Stimulated activated CD8-positive, alpha-beta memory T cell treated with anti-CD3 and anti-CD28 coated beads, Interleukin-2, amount 100 ng/mL, for 48 hours (primary cell): Measurements from ENCODE around the gene SMPD3.

ENCODE experiments used
- DNase-seq, 2 donors: peaks; one replicate each; pipeline ENCODE4 v3.0.0-alpha.2; 2020; ENCODE audit warnings: low read depth in 2 of 2

SMPD3 gene

DNA sequence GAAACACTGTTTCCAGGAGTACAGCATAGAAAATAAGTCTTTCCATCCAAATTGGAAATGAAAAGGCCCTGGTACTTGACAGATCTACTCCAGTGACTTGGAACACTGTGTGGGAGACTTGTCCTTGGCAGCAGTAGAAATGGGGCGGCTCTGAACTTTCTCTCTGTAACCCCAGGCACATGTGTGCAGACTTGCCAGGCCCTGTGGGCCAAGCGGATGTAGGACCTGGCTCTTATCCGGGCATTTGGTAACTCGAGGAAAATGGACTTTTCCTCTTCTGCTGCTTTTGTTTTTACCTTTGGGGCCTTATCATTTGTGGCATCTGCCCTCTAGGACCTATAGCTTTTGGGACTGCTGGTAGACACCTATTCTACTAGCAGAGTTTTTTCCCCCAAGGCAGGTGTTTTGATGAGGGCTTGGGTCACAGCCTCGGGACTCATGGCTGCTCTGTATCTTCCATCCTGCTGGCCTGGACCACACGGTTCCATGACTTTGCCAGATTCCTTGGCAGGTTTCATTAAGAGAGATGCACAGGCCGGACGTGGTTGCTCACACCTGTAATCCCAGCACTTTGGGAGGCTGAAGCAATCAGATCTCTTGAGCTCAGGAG lies 43.5 kb downstream of the SMPD3 start:
- DNase-seq, result no peak

DNA sequence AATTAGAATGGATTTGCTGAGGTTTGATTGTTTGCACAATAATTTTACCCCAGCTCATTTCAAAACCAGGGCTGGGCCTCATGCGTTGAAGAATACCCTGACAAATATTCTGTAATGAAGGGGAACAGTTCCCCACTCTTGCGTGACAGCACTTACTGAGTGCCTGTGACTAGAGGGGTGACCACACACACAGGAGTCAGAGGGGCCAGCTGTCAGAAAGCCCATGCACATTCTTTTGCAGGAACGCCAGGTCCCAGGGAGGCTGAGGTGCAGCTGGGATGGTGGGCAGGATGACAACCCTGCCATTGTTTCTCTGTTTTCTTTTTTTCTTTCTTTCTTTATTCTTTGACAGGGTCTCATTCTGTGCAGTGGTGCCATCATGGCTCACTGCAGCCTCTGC lies 44.6 kb downstream of the SMPD3 start:
- no peak for DNase-seq

DNA sequence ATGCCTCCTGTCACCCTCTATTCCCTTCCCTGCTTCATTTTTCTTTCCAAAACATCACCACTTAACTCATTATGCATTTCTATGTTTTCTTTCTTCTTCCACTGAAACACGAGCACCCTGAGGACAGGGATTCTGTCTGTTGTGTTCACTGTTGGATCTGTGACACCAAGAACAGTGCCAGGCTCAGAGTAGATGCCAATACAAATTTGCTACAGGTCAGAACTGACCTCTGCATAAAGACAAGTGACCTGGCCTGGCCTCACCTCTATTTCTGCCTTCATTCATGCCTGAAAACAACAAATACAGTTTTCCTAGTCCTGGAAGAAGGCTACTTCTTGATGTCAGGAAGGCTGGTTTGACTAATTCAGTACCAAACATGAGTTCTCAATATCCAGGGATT lies 45.1 kb downstream of the SMPD3 start:
- DNase-seq, result no peak

- DNase-seq, result no peak
Measured at GRCh38 chr16:68402748-68403040, 45.6 kb downstream of the SMPD3 start.

- DNase-seq, result no peak
Measured at GRCh38 chr16:68401871-68402747, 46.2 kb downstream of the SMPD3 start.

- DNase-seq, result no peak
Measured at GRCh38 chr16:68400924-68401460, 47.3 kb downstream of the SMPD3 start.

DNA sequence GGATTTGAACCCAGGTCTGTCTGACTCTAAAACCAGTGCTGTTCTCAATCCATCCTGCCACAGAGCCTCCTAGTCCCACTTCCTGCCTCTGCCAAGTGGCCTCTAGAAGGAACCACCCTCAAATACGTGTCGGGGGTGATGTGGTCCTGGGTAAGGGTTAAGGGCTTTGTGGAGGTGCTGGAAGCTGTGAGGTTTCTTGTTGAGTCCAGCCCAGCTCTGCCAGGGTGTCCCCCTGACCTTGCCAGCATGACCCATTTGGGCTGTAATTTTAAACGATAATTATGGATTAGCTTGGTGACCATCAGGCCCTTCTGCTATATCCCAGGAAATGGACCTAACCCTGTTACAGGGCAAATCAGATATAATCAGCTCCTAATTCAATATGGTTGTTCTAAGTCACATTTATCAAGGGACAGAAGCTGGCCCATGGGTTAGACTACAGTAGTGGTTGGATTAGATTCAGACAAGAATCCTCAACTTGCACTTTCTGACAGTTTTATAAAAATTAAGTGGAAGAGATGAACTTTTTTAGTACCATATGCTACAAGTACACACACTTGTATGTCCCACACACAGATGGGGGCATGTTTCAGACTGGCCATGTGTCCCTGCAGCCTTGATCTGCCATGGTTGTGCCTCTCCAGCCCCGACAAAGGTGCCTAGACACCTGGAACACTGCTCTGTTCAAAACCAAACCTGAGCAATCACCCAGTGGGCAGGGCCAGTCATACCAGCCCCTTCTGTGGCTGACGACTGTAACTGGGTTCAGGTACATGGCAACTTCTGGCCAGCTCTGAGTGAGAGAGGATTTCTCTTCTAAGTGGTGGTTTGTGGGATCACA lies 48.0 kb downstream of the SMPD3 start:
- DNase-seq, result no peak

GRCh38 chr16:68399456-68399855 lies 48.9 kb downstream of the SMPD3 start:
- DNase-seq, result no peak

DNA sequence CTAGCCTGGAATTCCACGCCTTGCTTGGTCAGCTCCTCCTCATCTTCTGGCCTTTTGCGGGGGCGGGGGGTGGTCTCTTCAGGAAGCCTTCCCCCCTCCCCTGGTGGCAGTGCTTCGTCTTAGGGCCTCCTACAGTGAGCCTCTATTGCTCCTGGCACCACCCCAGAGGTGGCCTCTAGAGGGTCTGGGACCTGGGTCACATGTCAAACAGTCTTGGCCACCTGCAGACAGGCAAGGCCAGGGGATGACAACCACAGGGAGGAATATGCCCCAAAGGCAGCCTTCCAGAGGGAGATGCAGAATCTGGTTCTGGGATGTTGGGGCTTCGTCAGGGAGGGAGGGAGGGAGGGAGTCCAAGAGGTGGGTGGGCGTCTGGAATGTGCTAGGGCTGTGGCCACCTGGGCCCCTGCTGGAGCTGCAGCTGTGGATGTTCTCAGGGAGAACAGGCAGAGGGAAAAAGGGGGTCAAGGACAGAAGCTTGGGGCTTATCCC lies 50.6 kb downstream of the SMPD3 start:
- DNase-seq, result no peak

DNA sequence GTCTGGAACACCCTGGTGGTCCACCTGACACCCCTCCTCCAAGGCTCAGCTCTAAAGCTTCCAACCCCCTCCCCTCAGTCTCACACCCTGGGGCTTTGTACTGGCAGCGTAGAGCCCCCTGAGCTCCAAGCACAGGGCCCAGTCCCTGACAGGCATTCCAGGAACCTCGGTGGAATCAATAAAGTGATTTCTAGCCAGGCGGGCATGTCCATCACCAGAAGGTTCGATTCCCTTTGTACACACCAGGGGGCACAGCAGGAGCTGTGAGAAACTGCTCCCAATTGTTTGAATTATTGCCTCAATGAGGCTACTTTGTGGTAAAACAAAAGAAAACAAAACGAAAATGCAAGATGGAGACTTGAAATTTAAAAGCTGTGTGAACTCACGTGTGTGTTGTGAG lies 51.8 kb downstream of the SMPD3 start:
- DNase-seq, result no peak

DNA sequence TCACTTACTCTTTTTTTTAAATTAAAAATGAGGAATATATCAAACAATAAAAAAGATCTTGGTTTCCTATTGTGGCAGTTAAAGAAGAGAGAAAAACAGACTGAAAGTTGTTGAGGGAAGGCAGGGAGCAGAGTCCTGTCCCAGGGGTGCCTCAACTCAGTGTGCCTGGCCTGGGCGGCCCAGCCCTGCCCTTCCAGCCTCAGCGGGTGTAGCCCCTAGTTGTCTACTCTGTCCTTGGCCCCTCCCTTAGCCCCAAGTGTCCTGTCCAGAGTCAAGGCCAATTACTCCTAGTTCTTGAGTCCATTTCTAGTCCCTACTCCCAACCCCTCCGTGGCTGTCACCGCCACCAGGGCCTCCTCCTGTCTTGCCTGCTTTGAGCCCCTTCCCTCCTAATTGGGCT lies 52.5 kb downstream of the SMPD3 start:
- DNase-seq, result no peak

DNA sequence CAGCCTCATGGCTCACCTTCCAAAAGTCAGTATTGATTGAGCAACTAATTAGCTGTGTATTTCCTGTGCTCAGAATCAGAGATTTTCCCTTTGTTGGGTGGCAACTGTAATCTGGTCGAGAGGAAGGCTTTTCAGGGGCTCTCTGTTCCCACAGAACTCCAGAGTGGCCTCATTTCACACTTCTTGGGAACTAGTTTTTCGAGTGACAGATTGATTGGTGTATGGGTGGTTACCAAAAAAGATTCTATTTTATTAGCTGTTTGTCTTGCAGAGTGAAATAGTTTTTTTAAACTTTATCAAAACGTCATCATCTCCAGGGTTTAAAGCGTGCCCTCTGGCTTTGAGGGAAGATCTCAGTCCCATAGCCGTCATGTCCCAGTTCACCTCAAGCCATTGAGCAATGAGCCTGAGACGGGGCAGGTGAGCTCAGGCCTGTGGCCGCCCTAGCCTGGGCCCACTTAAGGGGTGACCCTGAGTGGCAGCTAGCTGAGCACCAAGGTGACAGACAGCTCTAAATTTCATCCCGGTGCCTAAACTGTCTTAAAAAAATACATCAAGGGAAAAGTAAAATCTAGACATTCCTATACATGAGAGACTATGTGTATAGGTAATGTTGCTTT lies 53.0 kb downstream of the SMPD3 start:
- DNase-seq, result no peak

DNA sequence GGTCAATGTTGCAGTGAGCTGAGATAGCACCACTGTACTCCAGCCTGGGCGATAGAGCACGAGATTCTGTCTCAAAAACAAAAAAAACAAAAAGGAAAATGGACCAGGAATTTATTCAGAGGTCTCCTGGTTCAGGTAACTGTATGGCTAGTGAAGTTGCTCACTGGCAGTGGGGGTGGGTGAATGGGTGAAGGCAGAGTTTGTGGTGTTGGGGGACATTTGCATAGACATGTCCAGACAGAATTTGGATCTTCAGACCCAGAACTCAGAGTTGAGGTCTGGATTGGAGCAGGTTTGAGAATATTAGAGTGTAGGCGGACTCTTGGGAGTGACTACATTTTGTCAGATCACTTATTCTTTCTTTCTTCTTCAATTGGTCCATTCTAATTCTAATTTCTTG lies 55.0 kb downstream of the SMPD3 start:
- no peak for DNase-seq

DNA sequence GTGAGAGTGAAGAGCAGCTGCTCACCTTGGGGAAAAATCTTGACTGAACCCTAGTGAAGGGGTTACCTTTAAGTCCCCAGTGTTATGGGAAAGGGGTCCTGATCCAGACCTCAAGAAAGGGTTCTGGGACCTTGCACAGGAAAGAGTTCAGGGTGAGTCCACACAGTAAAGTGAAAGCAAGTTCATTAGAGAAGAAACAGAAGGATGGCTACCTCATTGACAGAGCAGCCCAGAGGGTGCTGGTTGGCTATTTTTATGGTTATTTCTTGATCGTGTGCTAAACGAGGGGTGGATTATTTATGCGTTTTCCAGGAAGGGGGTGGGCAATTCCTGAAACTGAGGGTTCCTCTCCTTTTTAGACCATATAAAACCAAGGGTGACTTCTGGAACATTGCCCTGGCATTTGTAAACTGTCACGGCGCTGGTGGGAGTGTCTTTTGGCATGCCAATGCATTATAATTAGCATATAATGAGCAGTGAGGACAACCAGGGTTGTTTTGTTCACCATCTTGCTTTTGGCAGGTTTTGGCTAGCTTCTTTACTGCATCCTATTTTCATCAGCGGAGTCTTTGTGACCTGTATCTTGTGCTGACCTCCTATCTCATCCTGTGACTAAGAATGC lies 58.4 kb downstream of the SMPD3 start:
- no peak for DNase-seq

DNA sequence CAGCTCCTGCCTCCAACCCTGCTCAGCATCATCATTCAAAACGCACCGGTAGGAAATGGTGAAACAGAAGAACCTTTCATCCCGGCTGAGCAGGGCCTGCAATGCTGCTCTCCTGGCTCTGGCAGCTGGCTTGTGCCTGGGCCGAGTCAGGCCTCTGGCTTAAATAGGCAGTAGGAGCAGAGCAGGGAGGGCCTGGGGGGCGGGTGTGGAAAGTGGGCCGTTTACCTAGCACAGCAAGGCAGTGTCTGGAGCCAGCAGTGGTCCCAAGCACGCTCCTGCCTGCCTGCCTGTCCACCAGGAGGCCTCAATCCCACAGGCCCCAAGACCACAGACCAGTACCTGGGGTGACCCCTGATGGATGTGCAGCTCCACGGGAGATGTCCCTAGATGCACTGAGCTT lies 59.3 kb downstream of the SMPD3 start:
- DNase-seq, result no peak

GRCh38 chr16:68388124-68388523 lies 60.2 kb downstream of the SMPD3 start:
- DNase-seq, result no peak

- DNase-seq, result no peak
Measured at GRCh38 chr16:68387301-68387700, 61.0 kb downstream of the SMPD3 start.

- DNase-seq, result no peak
Measured at GRCh38 chr16:68386628-68387027, 61.7 kb downstream of the SMPD3 start.

GRCh38 chr16:68385371-68385770 lies 62.9 kb downstream of the SMPD3 start:
- DNase-seq, result no peak

GRCh38 chr16:68384288-68385161 lies 63.8 kb downstream of the SMPD3 start:
- no peak for DNase-seq
